HG02571 (cell line): ENCODE results near the gene CES3.
"Not testable (repeated sequence)": the region's sequence is repeated elsewhere in the genome, so short reads cannot be mapped to it uniquely, and the experiment has no call there.

ENCODE experiments used
- ATAC-seq: cut with Tn5 transposase; IDR thresholded peaks from one replicate; pipeline ENCODE4 v1.9.1; 2021; ENCODE audit warnings: mild to moderate bottlenecking, moderate library complexity; ENCODE audit not compliant: unreplicated experiment

The CES3 gene

DNA sequence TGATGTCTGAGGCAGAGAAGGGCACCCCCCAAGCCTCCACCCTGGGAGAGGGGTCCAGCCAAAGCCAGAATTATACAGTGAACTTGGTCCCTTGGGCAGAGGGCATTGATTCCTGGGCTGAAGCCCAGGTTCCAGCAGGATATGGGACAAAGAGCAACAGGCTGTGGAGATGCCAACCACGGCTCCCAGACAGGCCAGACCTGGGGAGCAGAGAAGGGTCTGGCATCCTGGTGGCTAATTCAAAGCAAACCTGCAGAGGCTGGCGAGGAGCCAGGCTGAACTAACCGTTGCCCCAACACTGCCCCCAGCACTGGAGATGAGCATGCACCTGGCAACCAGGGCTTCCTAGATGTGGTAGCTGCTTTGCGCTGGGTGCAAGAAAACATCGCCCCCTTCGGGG is 3.0 kb downstream of the CES3 start:
- no peak for ATAC-seq

DNA sequence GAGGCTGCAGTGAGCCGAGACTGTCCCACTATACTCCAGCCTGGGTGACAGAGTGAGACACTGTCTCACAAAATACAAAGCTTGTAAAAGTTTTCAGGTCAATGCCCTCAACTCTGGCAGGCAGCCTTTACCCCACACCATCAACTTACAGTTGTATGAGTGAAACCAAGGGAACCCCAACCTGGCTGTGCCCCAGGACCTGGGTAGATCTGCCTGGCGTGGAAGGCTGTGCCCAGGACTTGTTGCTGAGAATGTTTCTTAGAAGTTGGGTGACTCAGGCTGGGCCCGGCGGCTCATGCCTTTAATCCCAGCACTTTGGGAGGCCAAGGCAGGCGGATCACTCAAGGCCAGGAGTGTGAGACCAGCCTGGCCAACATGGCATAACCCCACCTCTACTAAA is 7.8 kb downstream of the CES3 start:
- no peak for ATAC-seq

DNA sequence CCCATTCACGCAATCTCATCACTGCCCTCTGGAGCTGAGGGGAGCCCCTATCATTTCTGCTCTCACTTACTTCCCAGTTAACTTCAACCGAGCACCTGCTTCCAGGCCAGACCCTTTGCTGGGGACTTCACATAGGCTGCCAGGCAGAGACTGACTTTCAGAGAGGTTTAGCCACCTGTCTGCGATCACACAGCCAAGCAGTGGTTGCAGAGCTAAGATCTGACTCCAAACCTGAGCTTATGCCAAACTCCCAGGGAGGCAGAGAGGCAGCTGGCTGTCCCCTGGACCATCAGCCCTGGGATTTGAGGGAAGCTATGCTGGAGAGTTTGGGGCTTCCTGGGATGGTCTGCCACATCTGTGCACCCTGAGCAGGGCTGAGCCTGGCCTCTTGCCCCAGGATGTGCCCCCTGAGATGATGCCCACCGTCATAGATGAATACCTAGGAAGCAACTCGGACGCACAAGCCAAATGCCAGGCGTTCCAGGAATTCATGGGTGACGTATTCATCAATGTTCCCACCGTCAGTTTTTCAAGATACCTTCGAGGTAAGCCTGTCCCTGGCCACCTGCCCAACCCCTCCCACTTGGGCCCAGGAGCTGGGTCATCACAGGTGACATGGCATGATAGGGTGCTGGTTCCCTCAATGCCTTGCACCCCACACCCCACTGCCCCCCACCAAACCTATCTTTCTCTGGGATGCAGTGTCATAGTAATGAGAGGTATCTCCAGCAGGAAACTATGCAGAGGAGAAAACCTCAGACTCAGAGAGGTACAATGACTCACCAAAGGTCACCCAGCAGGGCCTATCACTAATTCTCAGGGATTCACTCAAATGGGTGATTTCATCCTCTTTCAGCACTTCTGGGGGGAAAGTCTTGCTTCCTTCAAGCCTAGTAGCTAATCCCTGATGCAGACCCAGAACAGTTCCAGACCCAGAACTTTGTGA is 10.0 kb downstream of the CES3 start:
- ATAC-seq = no peak

DNA sequence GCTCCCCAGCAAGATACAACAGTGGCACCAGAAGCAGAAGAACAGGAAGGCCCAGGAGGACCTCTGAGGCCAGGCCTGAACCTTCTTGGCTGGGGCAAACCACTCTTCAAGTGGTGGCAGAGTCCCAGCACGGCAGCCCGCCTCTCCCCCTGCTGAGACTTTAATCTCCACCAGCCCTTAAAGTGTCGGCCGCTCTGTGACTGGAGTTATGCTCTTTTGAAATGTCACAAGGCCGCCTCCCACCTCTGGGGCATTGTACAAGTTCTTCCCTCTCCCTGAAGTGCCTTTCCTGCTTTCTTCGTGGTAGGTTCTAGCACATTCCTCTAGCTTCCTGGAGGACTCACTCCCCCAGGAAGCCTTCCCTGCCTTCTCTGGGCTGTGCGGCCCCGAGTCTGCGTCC is 11.9 kb downstream of the CES3 start:
- no peak for ATAC-seq

DNA sequence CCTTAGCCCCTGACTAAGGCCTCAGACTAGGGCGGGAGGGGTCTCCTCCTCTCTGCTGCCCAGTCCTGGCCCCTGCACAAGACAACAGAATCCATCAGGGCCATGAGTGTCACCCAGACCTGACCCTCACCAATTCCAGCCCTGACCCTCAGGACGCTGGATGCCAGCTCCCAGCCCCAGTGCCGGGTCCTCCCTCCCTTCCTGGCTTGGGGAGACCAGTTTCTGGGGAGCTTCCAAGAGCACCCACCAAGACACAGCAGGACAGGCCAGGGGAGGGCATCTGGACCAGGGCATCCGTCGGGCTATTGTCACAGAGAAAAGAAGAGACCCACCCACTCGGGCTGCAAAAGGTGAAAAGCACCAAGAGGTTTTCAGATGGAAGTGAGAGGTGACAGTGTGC is 12.7 kb downstream of the CES3 start:
- ATAC-seq = no peak

DNA sequence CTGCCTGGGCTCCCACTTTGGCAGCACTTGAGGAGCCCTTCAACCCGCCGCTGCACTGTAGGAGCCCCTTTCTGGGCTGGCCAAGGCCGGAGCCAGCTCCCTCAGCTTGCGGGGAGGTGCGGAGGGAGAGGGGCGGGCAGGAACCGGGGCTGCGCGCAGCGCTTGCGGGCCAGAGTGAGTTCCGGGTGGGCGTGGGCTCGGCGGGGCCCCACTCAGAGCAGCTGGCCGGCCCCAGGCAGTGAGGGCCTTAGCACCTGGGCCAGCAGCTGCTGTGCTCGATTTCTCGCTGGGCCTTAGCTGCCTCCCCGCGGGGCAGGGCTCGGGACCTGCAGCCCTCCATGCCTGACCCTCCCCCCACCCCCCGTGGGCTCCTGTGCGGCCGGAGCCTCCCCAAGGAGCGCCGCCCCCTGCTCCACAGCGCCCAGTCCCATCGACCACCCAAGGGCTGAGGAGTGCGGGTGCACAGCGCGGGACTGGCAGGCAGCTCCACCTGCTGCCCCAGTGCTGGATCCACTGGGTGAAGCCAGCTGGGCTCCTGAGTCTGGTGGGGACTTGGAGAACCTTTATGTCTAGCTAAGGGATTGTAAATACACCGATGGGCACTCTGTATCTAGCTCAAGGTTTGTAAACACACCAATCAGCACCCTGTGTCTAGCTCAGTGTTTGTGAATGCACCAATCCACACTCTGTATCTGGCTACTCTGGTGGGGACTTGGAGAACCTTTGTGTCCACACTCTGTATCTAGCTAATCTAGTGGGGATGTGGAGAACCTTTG is 13.3 kb downstream of the CES3 start:
- ATAC-seq = not testable (repeated sequence)

DNA sequence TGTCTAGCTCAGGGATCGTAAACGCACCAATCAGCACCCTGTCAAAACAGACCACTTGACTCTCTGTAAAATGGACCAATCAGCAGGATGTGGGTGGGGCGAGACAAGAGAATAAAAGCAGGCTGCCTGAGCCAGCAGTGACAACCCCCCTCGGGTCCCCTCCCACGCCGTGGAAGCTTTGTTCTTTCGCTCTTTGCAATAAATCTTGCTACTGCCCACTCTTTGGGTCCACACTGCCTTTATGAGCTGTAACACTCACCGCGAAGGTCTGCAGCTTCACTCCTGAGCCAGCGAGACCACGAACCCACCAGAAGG is 13.8 kb downstream of the CES3 start:
- not testable (repeated sequence) for ATAC-seq

DNA sequence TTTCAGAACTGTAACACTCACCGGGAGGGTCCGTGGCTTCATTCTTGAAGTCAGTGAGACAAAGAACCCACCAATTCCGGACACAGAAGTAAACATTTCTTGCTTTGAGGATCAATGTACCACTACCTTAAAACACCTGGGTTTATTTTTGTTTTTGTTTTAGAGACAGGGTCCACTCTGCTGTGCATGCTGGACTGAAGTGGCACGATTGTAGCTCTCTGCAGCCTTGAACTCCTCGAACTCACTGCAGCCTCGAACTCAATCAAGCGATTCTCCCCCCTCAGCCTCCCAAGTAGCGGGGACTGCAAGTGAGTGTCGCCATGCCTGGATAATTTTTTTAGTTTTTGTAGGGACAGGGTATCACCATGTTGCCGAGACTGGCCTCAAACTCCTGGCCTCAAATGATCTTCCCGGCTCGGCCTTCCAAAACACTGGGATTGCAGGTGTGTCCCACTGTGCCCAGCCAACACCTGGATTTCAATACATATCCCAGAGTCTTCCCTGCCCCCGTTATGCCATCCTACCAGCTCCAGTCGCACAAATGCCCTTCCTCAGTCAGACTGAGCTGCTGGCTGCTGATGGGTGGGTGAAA is 14.3 kb downstream of the CES3 start:
- no peak for ATAC-seq

DNA sequence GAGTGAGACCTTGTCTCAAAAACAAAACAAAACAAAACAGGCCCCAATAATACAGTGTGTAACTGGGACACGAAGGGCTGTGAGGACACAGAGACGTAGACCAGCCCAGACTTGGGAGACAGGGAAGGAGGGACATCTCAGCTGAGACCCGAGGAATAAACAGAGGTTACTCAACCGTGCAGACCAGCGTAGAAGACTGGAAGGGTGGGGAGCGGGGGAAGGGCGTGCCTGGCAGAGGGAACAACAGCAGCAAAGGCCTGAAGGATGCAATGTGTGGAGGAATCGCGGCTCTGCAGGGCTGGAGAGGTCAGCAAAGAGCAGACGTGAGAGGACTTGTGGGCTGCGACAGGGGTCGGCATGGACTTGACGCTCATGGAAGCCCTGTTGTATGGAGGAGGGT is 15.7 kb downstream of the CES3 start:
- ATAC-seq = no peak

DNA sequence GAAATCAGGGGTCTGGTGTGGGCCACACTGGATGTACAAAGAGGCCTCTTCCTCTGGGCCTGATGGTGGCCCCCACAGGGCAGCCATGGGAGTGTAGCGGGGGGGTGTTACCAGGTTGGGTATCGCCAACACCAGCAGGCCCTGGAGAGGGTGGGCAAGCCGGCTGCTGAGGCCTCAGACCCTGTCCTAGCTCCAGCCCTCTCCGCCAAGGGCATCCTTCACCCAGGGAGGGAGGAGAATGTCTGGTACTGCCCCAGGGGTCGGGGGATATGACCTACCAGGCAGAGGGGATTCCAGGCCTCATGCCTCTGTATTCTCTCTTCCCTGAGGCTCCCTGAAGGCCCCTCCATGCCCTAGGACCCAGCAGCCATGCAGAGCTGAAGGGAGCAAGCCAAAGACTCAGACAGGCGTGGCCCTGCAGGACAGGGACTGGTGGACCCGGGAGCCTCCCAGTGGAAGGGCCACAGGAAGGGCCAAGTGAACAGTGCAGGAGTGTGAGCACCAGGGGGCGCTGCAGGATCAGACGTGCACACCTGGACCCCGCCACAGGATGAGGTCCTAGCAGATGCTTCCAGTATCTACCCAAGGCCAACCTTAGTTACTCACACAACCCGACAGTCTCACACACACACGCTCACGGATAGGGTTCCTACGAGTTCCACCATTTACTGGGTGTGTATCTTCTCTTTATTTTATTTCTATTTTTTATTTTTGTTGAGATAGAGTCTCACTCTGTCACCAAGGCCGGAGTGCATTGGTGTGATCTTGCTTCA is 16.5 kb downstream of the CES3 start:
- ATAC-seq = no peak

DNA sequence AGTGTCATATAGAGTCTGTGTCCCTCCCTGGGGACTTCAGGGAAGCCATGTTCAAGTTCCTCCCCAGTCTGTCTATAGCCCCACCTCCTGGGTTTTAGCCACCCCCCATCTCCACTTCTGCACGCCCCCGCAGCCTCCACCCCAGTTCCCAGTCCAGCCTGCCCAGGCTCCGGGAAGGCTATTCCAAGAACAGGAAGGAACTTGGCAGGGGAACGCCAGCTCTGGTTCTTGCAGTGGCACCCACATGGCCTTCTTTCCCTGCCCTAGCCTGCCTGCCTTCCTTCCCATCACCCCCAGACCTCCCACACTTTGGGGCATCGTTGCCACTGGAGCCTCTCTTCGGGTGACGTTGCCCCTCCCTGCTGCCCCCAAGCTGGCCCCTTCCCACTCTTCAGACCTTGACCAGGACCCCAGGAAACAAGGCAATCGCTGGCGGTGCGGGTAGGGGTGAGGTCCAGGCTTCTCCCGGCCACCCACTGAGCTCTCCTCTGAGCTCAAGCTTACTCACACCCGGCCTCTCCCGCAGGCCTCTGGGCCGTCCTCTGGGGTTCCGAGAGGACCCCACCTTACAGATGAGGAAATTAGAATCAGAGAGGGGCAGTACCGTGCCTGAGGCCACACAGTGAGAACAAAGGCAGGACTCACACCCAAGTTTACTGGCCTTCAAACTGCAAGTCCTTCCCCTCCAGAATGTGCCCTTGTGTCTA is 18.1 kb downstream of the CES3 start:
- no peak for ATAC-seq

DNA sequence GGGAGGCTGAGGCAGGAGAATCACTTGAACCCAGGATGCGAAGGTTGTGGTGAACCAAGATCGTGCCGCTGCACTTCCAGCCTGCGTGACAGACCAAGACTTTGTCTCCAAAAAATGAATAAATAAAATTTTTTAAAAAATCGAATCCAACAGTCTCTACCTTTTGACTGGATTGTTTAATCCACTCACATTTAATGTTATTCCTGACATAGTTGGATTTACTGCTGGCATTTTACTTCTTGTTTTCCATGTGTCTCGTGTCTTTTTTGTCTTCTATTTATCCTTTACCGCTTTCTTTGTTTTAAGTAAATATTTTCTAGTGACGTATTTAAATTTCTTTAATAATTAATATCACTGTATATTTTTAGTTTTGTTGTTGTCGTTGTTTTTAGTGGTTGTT is 22.0 kb downstream of the CES3 start:
- no peak for ATAC-seq

DNA sequence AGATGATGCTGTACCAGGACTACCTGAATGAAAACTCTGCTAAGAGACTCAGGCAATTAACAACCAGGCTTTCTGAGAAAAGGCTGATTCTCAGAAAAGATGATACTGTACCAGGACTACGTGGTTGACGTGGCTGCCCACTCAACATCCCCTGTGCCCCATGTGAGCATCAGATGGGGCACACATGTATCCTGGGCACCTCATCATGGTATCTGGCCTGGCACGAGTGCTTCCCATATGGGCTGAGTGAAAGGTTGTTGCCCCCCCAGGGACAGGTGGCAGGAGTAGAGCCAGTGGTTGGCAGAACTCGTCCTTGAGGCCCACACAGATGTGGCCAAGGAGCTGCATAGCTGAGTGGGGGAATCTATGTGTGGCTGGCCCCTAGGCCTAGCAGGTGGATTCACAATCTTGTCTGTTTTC is 23.8 kb downstream of the CES3 start:
- no peak for ATAC-seq

DNA sequence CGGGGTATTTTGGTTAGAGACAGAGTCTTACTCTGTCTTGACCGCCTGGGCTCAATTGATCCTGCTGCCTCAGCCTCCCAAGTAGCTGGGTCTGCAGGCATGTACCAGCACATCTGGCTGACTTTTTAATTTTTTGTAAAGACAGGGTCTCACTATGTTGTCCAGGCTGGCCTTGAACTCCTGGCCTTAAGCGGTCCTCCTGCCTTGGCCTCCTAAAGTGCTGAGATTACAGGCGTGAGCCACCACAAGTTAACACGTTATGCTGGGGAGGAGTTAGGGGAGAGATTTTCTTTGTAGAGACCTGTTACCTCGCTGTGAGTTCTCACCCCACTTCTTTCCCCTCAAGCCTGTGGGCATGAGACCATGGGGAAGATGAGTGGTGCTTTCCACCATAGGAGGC is 25.5 kb downstream of the CES3 start:
- no peak for ATAC-seq

DNA sequence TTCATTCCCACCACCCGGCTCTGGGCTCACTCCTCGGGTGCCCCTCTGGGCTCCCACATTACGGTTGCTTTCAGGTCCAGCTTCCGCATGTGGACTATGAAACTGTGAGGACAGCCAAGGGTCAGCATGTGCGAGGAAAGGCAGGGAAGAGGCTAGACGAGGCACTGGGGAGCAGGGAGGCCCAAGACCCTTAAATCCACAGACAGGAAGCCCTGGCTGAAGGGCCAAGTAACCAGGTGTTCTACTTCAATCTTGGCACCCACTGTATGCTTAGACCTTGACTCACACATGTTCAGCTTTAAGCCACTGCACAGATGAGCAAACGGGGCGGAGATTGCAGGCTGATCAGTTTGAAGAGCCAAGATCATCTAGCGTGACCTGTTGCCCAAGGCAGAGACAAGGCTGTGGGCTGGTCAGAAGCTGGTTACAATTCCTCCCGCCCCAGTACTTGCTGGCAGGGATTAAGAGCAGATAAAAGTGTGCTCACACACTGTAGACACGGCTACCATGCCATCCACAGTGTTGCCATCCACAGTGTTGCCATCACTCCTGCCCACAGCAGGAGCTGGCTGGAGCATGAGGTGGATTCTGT is 27.2 kb downstream of the CES3 start, which contains the start of gene CES4A:
TSS of gene CES4A (plus strand) at position 393 of the 592 bp plus-strand sequence. CDS start at position 577, 184 bp downstream.
- ATAC-seq = no peak

DNA sequence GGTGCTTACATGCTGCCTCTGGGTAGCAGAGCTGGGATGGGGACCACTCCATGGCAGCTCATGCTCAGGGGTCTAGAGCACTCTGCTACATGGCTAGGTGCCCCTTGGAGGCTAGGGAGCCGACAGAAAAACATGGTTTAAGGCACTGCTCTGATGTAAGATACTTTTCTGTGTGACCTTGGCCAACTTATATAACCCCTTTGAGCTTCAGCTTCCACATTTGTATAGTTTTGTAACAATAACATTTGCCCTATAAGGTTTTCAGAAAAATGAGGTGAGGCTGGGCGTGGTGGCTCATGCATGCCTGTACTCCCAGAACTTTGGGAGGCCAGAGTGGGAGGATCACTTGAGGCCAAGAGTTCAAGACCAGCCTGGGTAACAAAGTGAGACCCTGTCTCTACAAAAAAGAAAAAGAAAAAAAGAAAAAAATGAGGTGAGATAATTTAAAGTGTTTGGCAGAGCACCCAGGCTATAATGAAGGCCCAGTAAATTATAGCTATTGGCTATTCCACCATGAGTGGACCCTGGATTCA is 30.5 kb downstream of the CES3 start:
- no peak for ATAC-seq

DNA sequence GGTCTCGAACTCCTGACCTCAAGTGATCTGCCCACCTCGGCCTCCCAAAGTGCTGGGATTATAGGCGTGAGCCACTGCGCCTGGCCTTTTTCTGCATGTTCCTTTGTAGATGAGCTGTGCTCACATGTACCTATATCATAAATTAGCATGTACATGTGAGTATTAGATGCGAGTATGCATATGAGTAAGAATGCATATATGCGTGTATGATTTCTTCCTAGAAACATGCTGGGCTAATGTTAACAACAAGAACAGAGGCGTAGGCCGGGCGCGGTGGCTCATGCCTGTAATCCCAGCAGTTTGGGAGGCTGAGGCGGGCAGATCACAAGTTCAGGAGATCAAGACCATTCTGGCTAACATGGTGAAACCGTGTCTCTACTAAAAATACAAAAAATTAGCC is 32.5 kb downstream of the CES3 start:
- not testable (repeated sequence) for ATAC-seq

DNA sequence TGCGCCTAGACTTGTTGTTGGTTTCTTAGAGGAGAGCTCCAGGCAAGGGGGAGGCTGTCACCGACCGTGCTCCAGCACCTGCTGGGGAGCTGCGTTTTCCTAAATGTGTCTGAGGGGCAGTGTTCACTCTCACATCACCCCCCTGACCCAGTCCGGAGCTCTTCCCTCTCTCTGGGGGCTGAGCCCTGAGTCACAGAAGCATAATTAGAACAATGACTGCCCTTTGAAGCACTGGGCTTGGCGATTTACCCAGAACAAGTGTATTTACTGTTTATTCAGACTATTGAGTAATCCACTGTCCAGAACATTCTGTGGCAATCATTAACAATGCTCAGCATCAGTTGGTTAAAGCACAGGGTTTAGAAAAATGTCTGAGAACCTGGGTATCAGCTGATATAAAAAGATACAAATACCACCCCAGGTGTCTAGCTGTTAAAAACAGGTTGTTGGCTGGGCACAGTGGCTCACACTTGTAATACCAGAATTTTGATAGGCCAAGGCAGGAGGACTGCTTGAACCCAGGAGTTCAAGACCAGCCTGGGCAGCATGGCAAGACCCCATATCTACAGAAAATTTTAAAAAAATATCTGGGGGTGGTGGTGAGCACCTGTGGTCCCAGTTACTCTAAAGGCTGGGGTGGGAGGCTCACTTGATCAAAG is 35.4 kb downstream of the CES3 start:
- ATAC-seq = no peak

DNA sequence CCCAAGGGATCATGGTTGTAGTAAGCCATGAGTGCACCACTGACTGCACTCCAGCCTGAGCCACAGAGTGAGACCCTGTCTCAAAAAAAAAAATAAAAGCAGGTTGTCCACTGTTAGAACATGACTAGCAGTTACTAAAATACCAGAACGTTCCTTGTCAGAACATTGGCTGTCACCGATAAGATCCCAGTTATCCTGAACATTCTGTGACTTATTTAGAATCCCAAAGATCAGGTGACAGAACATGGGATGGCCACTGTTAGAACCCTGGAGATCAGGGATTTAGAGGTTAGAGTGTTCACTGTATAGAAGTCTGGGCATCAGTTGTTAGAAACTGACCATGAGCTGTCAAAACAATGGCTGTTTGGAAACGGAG is 35.9 kb downstream of the CES3 start:
- ATAC-seq = no peak
